ENCODE results near the gene GALNT12.

The GALNT12 gene

DNA sequence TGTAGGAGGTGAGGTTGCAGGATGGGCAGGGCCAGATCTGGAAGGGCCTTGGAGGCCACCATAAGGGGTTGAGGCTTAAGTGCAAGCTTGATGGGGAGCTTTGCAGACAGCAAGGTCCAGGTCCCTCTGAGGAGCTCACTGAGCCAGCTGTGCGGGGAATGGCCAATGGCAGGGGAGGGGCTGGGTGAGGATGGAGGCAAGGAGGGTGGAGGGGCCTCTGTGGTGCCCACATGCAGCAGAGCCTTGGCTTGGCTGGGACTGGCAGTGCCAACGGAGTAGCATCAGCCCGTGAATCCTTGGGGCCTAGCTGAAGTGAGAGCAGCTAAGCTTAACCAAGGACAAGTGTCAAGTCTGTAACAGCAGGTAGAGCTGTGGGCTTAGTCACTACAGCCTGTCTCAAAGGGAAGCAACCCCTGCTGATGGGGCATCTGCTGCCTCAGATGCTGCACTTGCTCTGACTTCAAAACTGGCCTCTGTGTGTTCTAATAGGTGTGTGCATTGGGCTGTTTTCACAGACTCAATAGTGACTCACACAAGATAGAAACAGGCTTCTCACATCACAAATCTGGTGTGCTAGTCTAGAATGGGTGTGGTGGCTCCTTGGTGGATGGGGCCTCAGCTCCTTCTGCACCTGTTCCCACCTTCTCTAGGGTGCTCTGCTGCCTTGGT lies 16.3 kb downstream of the GALNT12 start:
- H3F3A ChIP-seq (ENCODE audit: insufficient read depth, low read length) = no peaks in the 10 kb centered on the region
- no peaks in the 10 kb centered on the region for H3K4me1 ChIP-seq (ENCODE audit: insufficient read depth, low read length, severe bottlenecking)
- H2AFZ ChIP-seq (ENCODE audit: low read length) = no peak overlapping the region
- H3K27me3 ChIP-seq (ENCODE audit: insufficient read depth, low read length) = no peaks in the 10 kb centered on the region
- no peak overlapping the region for H3K4me3 ChIP-seq (ENCODE audit: low read depth, low read length, poor library complexity, severe bottlenecking)
- H3K27ac ChIP-seq (ENCODE audit: low read depth, low read length, poor library complexity, severe bottlenecking) = no peak overlapping the region
- peaks cover 16% of the 10 kb centered on the region; the same call in 1 of the 2 replicates for H3K36me3 ChIP-seq (ENCODE audit: insufficient read depth, low read length)
- no peak overlapping the region for H3K9ac ChIP-seq (ENCODE audit: low read length)
- no peaks in the 10 kb centered on the region for H3K9me3 ChIP-seq (ENCODE audit: low read length)
- no peak overlapping the region for H3K4me2 ChIP-seq (ENCODE audit: low read length)
- no peaks in the 10 kb centered on the region for H3K9me2 ChIP-seq (ENCODE audit: low read depth, low read length)
- H3K79me2 ChIP-seq (ENCODE audit: insufficient read depth, low read length) = no peaks in the 10 kb centered on the region
- no peaks in the 10 kb centered on the region for H4K20me1 ChIP-seq (ENCODE audit: insufficient read depth, low read length)
- TF ChIP-seq EZH2 (IDR thresholded peaks at IDR 0.05; ENCODE audit: borderline replicate concordance, low read length) = no peak
- TF ChIP-seq, protein P1, sequence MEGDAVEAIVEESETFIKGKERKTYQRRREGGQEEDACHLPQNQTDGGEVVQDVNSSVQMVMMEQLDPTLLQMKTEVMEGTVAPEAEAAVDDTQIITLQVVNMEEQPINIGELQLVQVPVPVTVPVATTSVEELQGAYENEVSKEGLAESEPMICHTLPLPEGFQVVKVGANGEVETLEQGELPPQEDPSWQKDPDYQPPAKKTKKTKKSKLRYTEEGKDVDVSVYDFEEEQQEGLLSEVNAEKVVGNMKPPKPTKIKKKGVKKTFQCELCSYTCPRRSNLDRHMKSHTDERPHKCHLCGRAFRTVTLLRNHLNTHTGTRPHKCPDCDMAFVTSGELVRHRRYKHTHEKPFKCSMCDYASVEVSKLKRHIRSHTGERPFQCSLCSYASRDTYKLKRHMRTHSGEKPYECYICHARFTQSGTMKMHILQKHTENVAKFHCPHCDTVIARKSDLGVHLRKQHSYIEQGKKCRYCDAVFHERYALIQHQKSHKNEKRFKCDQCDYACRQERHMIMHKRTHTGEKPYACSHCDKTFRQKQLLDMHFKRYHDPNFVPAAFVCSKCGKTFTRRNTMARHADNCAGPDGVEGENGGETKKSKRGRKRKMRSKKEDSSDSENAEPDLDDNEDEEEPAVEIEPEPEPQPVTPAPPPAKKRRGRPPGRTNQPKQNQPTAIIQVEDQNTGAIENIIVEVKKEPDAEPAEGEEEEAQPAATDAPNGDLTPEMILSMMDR (IDR thresholded peaks at IDR 0.05; ENCODE audit: low read length) = no peak

DNA sequence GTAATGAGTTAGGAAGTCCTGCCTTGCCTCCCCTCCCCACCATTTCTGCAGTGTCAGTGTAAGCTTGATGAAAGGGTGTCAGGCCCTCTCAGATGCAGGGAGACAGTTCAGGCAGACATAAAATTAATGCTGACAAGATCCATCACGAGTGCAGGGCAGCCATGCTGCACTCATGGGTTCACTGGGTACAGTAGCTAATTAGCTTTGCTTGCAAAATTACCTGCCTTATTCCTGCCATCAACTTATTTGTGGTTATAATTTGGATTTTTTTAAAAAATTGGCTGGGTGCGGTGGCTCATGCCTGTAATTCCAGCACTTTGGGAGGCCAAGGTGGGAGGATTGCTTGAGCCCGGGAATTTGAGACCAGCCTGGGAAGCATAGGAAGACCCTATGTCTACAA lies 17.9 kb downstream of the GALNT12 start:
- Histone ChIP-seq H3K27me3 (ENCODE audit: insufficient read depth, low read length) (no peaks in the 10 kb centered on the region), H3K4me3 (ENCODE audit: low read depth, low read length, poor library complexity, severe bottlenecking) (no peak overlapping the region), H3K9me3 (ENCODE audit: low read length) (no peaks in the 10 kb centered on the region), H3K4me1 (ENCODE audit: insufficient read depth, low read length, severe bottlenecking) (peaks cover 5% of the 10 kb centered on the region), H3K4me2 (ENCODE audit: low read length) (no peak overlapping the region), H2AFZ (ENCODE audit: low read length) (no peak overlapping the region), H3F3A (ENCODE audit: insufficient read depth, low read length) (no peaks in the 10 kb centered on the region), H3K27ac (ENCODE audit: low read depth, low read length, poor library complexity, severe bottlenecking) (no peak overlapping the region), H3K36me3 (ENCODE audit: insufficient read depth, low read length) (peaks cover 16% of the 10 kb centered on the region; the same call in 1 of the 2 replicates), H3K9ac (ENCODE audit: low read length) (no peak overlapping the region), H4K20me1 (ENCODE audit: insufficient read depth, low read length) (no peaks in the 10 kb centered on the region), H3K9me2 (ENCODE audit: low read depth, low read length) (no peaks in the 10 kb centered on the region), H3K79me2 (ENCODE audit: insufficient read depth, low read length) (no peaks in the 10 kb centered on the region)
- no peak for TF ChIP-seq EZH2 (IDR thresholded peaks at IDR 0.05; ENCODE audit: borderline replicate concordance, low read length)
- TF ChIP-seq, protein P1 (IDR thresholded peaks at IDR 0.05; ENCODE audit: low read length) = no peak

DNA sequence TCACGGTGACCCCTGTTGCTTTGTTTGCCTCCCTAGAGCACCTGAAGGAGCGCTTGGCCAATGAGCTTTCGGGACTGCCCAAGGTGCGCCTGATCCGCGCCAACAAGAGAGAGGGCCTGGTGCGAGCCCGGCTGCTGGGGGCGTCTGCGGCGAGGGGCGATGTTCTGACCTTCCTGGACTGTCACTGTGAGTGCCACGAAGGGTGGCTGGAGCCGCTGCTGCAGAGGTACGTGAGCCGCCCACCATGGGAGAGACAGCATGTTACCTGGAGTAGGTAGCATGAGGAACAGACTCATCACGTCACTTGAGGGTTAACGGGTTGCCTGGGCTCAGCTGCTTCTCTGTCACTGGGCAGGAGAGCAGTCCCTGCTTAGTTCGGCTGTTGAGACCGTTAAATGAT lies 19.2 kb downstream of the GALNT12 start:
- Histone ChIP-seq H3K9me2 (ENCODE audit: low read depth, low read length) (no peaks in the 10 kb centered on the region), H3K4me2 (ENCODE audit: low read length) (no peak overlapping the region), H3K27me3 (ENCODE audit: insufficient read depth, low read length) (no peaks in the 10 kb centered on the region), H3F3A (ENCODE audit: insufficient read depth, low read length) (no peaks in the 10 kb centered on the region), H3K36me3 (ENCODE audit: insufficient read depth, low read length) (peaks cover 16% of the 10 kb centered on the region; the same call in 1 of the 2 replicates), H3K4me3 (ENCODE audit: low read depth, low read length, poor library complexity, severe bottlenecking) (no peak overlapping the region), H3K27ac (ENCODE audit: low read depth, low read length, poor library complexity, severe bottlenecking) (no peak overlapping the region), H3K79me2 (ENCODE audit: insufficient read depth, low read length) (no peaks in the 10 kb centered on the region), H3K9me3 (ENCODE audit: low read length) (no peaks in the 10 kb centered on the region), H2AFZ (ENCODE audit: low read length) (no peak overlapping the region), H4K20me1 (ENCODE audit: insufficient read depth, low read length) (no peaks in the 10 kb centered on the region), H3K4me1 (ENCODE audit: insufficient read depth, low read length, severe bottlenecking) (peaks cover 10% of the 10 kb centered on the region), H3K9ac (ENCODE audit: low read length) (no peak overlapping the region)
- TF ChIP-seq EZH2 (IDR thresholded peaks at IDR 0.05; ENCODE audit: borderline replicate concordance, low read length) = no peak
- TF ChIP-seq, protein P1 (IDR thresholded peaks at IDR 0.05; ENCODE audit: low read length) = no peak
